B cell (primary cell): Measurements from ENCODE around the gene PRODH2. TPM values are rescaled to one million over a fixed set of nuclear protein-coding genes. Genes with fewer than 3 reads are reported as not detected.

ENCODE experiments used
- ATAC-seq: fragments of 200-7000 bp; cut with Tn5 transposase; one replicate; pipeline ENCODE4 v1.10.0; 2021; ENCODE audit warnings: low read depth, mild to moderate bottlenecking, moderate number of reproducible peaks, moderate library complexity
- CTCF ChIA-PET: fragments of 350-600 bp; sonication (Branson Sonifier 250); formaldehyde crosslinking; loops from one replicate; lab custom pipeline; 2021; ENCODE audit warnings: antibody characterized with exemption, inconsistent platforms; lab: Charles Lee
- POLR2A ChIA-PET: fragments of 350-600 bp; sonication (Branson Sonifier 250); formaldehyde crosslinking; loops from one replicate; lab custom pipeline; 2021; ENCODE audit warnings: antibody characterized with exemption; lab: Charles Lee
- DNase-seq: peaks from one replicate; pipeline ENCODE4 v3.0.0; 2013
- H2AFZ ChIP-seq: 2 replicates; pipeline ENCODE4 v1.6.1; 2012; ENCODE audit warnings: mild to moderate bottlenecking, low read depth, low read length; ENCODE audit not compliant: insufficient read depth, poor library complexity, severe bottlenecking
- H3K27ac ChIP-seq, 2 donors: 1 replicate in 1 of 2; 2 replicates in 1 of 2; pipeline ENCODE4 v1.5.1; 2012 to 2013; ENCODE audit warnings: low read length in 2 of 2, mild to moderate bottlenecking in 2 of 2, moderate library complexity in 1 of 2
- H3K27me3 ChIP-seq, 4 experiments: fragments of 200-600 bp in 1 of 4; sonication (generic) in 1 of 4; replicated peaks in 1 of 4; 1 replicate in 2 of 4; 2 replicates in 2 of 4; pipeline versions ENCODE4 v1.6.1 to v1.7.0; 2013 to 2016; ENCODE audit warnings: low read length in 3 of 4, mild to moderate bottlenecking in 2 of 4, mixed read lengths in 1 of 4, moderate library complexity in 1 of 4; ENCODE audit not compliant: insufficient read depth in 4 of 4, control insufficient read depth in 3 of 4; ENCODE audit errors: control extremely low read depth in 1 of 4
- H3K36me3 ChIP-seq, 2 experiments: replicated peaks in 1 of 2; 1 replicate in 1 of 2; 2 replicates in 1 of 2; pipeline versions ENCODE4 v1.6.1 to v1.7.1; 2013; ENCODE audit warnings: low read length in 1 of 2; ENCODE audit not compliant: insufficient read depth in 2 of 2, control insufficient read depth in 1 of 2; ENCODE audit errors: control extremely low read depth in 1 of 2, extremely low read depth in 1 of 2
- H3K4me1 ChIP-seq, 2 donors: fragments of 200-600 bp in 1 of 2; sonication (generic) in 1 of 2; 1 replicate in 1 of 2; 2 replicates in 1 of 2; pipeline versions ENCODE4 v1.5.1 to v1.6.1; 2013 to 2017; ENCODE audit warnings: low read length in 2 of 2; ENCODE audit not compliant: control insufficient read depth in 2 of 2, insufficient read depth in 2 of 2
- H3K4me2 ChIP-seq: replicated peaks from 2 replicates; pipeline ENCODE3; 2012; ENCODE audit warnings: mild to moderate bottlenecking, low read depth, low read length; ENCODE audit not compliant: poor library complexity, severe bottlenecking
- H3K4me3 ChIP-seq, 5 experiments: fragments of 200-600 bp in 1 of 5; sonication (generic) in 1 of 5; 1 replicate in 3 of 5; 2 replicates in 2 of 5; pipeline versions ENCODE4 v1.5.1 to v1.7.0; 2011 to 2016; ENCODE audit warnings: low read length in 4 of 5, mild to moderate bottlenecking in 4 of 5, low read depth in 2 of 5, control low read depth in 1 of 5, moderate library complexity in 1 of 5; ENCODE audit not compliant: insufficient read depth in 1 of 5; ENCODE audit errors: control extremely low read depth in 1 of 5, extremely low read depth in 1 of 5
- H3K79me2 ChIP-seq: fragments of 200-600 bp; sonication (generic); one replicate; pipeline ENCODE4 v1.6.0; 2016; ENCODE audit warnings: low read length; ENCODE audit not compliant: control insufficient read depth, insufficient read depth
- H3K9ac ChIP-seq: fragments of 200-600 bp; sonication (generic); 2 replicates; pipeline ENCODE4 v1.6.1; 2017; ENCODE audit warnings: mild to moderate bottlenecking, low read length, moderate library complexity
- H3K9me3 ChIP-seq, 3 donors: one replicate each; pipeline versions ENCODE4 v1.6.1 to v1.7.1; 2013; ENCODE audit warnings: low read length in 2 of 3; ENCODE audit not compliant: control insufficient read depth in 2 of 3, insufficient read depth in 1 of 3; ENCODE audit errors: control extremely low read depth in 1 of 3
- H4K20me1 ChIP-seq: 2 replicates; pipeline ENCODE4 v1.6.0; 2012; ENCODE audit warnings: mild to moderate bottlenecking, low read length; ENCODE audit not compliant: insufficient read depth, control insufficient read depth, poor library complexity, severe bottlenecking
- H3K27ac Mint-ChIP-seq: one replicate; pipeline ENCODE4 v1.8.0; 2021; ENCODE audit warnings: mixed read lengths
- H3K27me3 Mint-ChIP-seq: one replicate; pipeline ENCODE4 v1.8.0; 2021; ENCODE audit warnings: mixed read lengths
- H3K4me1 Mint-ChIP-seq: one replicate; pipeline ENCODE4 v1.8.0; 2021; ENCODE audit warnings: mixed read lengths
- H3K4me3 Mint-ChIP-seq: one replicate; pipeline ENCODE4 v1.8.0; 2021; ENCODE audit warnings: mixed read lengths
- H3K9me3 Mint-ChIP-seq: one replicate; pipeline ENCODE4 v1.8.0; 2022; ENCODE audit warnings: mixed read lengths; ENCODE audit not compliant: insufficient read depth
- EZH2 ChIP-seq: IDR thresholded peaks from 2 replicates; pipeline ENCODE4 v1.6.1; 2012; ENCODE audit warnings: borderline replicate concordance, low read depth, mild to moderate bottlenecking, moderate library complexity, low read length; ENCODE audit not compliant: insufficient read depth, poor library complexity, severe bottlenecking
- WGBS: methylation state at CpG from one replicate; pipeline ENCODE4 v1.1.5; 2013; ENCODE audit warnings: missing lambda C conversion rate; ENCODE audit not compliant: insufficient coverage; 5-methylcytosine and 5-hydroxymethylcytosine counted together
- intact Hi-C: fragments of 100-400 bp; cut with micrococcal nuclease; formaldehyde crosslinking; loops from one replicate; pipeline ENCODE4 v1.10.0; 2022
- polyA plus RNA-seq: library from polyadenylated mRNA; depleted of rRNA; stranded (reverse); fragments of >200 nt; gene quantifications from 2 replicates; pipeline ENCODE4 v1.2.3, GENCODE V29; 2012
- total RNA-seq, 2 donors: library from RNA; stranded (reverse); fragments of 120-200 nt in 1 of 2; gene quantifications; 1 replicate in 1 of 2; 2 replicates in 1 of 2; pipeline versions ENCODE4 v1.2.3 to v1.2.4, GENCODE V29; 2013 to 2022
- TF ChIP-seq, protein P1 (sequence below): fragments of 200-600 bp; IDR thresholded peaks from one replicate; pipeline ENCODE4 v1.8.0; 2022; ENCODE audit warnings: antibody characterized with exemption, mild to moderate bottlenecking

Gene PRODH2
- total and polyA plus RNA-seq, 2 donors (not counting 1 experiment from before 2014, with no cell fraction given): not detected

DNA sequence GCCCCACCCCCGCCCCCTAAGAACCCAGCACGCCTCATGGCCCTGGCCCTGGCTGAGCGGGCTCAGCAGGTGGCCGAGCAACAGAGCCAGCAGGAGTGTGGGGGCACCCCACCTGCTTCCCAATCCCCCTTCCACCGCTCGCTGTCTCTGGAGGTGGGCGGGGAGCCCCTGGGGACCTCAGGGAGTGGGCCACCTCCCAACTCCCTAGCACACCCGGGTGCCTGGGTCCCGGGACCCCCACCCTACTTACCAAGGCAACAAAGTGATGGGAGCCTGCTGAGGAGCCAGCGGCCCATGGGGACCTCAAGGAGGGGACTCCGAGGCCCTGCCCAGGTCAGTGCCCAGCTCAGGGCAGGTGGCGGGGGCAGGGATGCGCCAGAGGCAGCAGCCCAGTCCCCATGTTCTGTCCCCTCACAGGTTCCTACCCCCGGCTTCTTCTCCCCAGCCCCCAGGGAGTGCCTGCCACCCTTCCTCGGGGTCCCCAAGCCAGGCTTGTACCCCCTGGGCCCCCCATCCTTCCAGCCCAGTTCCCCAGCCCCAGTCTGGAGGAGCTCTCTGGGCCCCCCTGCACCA lies 25.3 kb downstream of the PRODH2 start:
- intact Hi-C loops: no loop called here
- TF ChIP-seq EZH2: no peak
- TF ChIP-seq, protein P1, sequence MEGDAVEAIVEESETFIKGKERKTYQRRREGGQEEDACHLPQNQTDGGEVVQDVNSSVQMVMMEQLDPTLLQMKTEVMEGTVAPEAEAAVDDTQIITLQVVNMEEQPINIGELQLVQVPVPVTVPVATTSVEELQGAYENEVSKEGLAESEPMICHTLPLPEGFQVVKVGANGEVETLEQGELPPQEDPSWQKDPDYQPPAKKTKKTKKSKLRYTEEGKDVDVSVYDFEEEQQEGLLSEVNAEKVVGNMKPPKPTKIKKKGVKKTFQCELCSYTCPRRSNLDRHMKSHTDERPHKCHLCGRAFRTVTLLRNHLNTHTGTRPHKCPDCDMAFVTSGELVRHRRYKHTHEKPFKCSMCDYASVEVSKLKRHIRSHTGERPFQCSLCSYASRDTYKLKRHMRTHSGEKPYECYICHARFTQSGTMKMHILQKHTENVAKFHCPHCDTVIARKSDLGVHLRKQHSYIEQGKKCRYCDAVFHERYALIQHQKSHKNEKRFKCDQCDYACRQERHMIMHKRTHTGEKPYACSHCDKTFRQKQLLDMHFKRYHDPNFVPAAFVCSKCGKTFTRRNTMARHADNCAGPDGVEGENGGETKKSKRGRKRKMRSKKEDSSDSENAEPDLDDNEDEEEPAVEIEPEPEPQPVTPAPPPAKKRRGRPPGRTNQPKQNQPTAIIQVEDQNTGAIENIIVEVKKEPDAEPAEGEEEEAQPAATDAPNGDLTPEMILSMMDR: no peak
- ATAC-seq: no peak

DNA sequence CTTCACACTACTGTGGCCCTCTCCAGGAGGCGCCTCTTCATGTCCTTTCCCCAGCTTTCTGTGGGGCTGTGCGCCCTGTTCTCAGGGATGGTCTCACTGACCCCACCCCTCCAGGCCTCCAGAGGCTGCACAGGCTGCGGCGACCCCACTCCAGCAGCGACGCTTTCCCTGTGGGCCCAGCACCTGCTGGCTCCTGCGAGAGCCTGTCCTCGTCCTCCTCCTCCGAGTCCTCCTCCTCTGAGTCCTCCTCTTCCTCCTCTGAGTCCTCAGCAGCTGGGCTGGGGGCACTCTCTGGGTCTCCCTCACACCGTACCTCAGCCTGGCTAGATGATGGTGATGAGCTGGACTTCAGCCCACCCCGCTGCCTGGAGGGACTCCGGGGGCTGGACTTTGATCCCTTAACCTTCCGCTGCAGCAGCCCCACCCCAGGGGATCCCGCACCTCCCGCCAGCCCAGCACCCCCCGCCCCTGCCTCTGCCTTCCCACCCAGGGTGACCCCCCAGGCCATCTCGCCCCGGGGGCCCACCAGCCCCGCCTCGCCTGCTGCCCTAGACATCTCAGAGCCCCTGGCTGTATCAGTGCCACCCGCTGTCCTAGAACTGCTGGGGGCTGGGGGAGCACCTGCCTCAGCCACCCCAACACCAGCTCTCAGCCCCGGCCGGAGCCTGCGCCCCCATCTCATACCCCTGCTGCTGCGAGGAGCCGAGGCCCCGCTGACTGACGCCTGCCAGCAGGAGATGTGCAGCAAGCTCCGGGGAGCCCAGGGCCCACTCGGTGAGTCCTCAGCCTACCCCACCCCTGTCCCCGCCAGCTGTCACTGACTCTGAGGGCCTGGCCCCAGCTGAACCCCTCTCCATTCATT lies 26.1 kb downstream of the PRODH2 start:
- Histone ChIP-seq H3K36me3 (peaks cover 0 to 2% of the 10 kb centered on the region in 2 experiments), H3K9me3 (no peaks in the 10 kb centered on the region), H2AFZ (no peak overlapping the region), H3K9ac (no peak overlapping the region), H3K4me2 (no peak overlapping the region), H4K20me1 (no peaks in the 10 kb centered on the region), H3K27me3 (no peaks in the 10 kb centered on the region), H3K4me3 (no peak overlapping the region), H3K27ac (no peak overlapping the region), H3K79me2 (no peaks in the 10 kb centered on the region), H3K4me1 (no peaks in the 10 kb centered on the region)
- CTCF ChIA-PET: interaction anchor here (0.6 kb wide), 1 partner anchor 472 kb away, joined by 3 read pairs; no protein-coding TSS in a partner anchor
- POLR2A ChIA-PET: no interaction called here
- Mint-ChIP-seq H3K27me3 (no peaks in the 10 kb centered on the region), H3K27ac (no peak overlapping the region), H3K4me1 (no peaks in the 10 kb centered on the region), H3K4me3 (no peak overlapping the region), H3K9me3 (no peaks in the 10 kb centered on the region)
- no peak for DNase-seq
- no peak for ATAC-seq
- no peak for TF ChIP-seq EZH2
- TF ChIP-seq, protein P1: no peak
- intact Hi-C loops: no loop called here
- 97% methylated on average over 31 of the region's 31 CpGs for WGBS

More for the DNA sequence above, 25.3 kb downstream of the PRODH2 start:
- Histone ChIP-seq H4K20me1 (no peaks in the 10 kb centered on the region), H3K36me3 (peaks cover 0 to 2% of the 10 kb centered on the region in 2 experiments), H3K9me3 (no peaks in the 10 kb centered on the region), H3K4me3 (no peak overlapping the region), H3K27ac (no peak overlapping the region), H3K4me1 (no peaks in the 10 kb centered on the region), H3K79me2 (no peaks in the 10 kb centered on the region), H3K27me3 (no peaks in the 10 kb centered on the region), H3K9ac (no peak overlapping the region), H3K4me2 (no peak overlapping the region), H2AFZ (no peak overlapping the region)
- no peaks in the 10 kb centered on the region for H3K9me3 Mint-ChIP-seq
- H3K27ac Mint-ChIP-seq: no peak overlapping the region
- no peak for DNase-seq
- ChIA-PET POLR2A (no interaction called here), CTCF (no interaction called here)
- WGBS: 94% methylated on average over 13 of the region's 15 CpGs
- no peaks in the 10 kb centered on the region for H3K4me1 Mint-ChIP-seq
- no peak overlapping the region for H3K4me3 Mint-ChIP-seq
- no peaks in the 10 kb centered on the region for H3K27me3 Mint-ChIP-seq
